NCI-H2171 (cell line): Measurements from ENCODE around the gene AMOTL1.
"Not testable (repeated sequence)": the region's sequence is repeated elsewhere in the genome, so short reads cannot be mapped to it uniquely, and the experiment has no call there.

ENCODE experiments used
- DNase-seq: peaks from one replicate; lab custom pipeline; 2025; lab: John Stamatoyannopoulos, UW

Gene AMOTL1

DNA sequence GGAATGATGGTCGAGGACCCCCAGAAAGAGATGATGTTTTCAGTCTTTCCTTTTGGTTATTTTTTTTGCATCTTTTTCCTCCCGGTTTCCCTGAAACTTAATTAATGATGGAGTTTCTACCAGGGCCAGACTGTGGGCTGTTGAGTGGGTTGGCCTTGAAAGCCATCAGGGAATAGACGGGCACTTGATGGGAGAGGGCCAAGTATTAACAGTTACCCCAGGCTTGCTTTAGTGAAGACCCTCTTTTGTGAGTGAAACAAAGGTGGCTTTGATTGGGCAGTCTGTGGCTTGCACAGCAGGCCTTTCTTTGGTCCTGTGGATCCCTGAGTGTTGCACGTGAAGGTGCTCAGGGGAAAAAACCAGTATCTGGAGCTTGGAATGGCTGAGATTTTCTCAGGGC lies 56.9 kb downstream of the AMOTL1 start:
- DNase-seq, result no peak

- DNase-seq, result no peak
These were observed 57.3 kb downstream of the AMOTL1 start for GRCh38 chr11:94825481-94825880.

GRCh38 chr11:94826415-94826814 lies 58.3 kb downstream of the AMOTL1 start:
- DNase-seq, result no peak

GRCh38 chr11:94828088-94828487 lies 59.9 kb downstream of the AMOTL1 start:
- DNase-seq, result no peak

DNA sequence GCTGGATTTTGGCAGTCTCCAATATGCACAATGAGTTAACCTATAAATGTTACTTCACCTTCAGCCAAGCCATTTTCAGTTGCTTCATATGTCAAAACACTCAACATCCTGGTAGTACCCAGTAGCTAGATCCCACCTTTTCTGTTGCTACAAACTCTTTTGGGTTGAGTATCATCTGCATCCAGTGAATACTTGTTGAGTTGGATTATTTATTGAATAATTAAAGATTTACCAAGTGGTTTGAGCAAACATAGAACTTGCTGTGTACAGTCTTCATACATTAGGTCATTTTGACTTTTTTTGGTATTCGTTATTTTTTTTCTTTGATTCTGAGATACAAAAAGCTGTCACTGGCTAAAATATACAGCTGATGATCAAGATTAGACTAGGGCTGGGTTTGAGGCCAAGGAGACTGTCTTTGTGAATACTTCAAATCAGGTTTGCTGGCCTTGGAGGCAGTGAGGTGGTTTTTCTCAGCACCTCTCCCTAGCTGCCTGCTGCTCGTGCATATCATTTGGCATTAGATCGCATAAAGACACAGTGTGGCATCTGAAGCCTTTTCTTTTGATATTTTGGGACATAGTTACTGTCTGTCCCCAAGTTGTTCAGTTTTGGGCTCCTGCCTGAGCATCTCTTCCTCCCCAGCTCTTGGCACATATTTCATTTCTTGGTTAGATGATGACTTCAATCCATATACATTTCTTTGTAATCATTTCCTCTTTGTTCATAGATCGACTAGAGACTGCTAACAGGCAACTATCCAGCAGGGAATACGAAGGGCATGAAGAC lies 62.8 kb downstream of the AMOTL1 start:
- DNase-seq, result no peak

GRCh38 chr11:94831529-94831928 lies 63.4 kb downstream of the AMOTL1 start:
- no peak for DNase-seq

GRCh38 chr11:94832604-94833235 lies 64.6 kb downstream of the AMOTL1 start:
- no peak for DNase-seq

- no peak for DNase-seq
These were observed 66.9 kb downstream of the AMOTL1 start for GRCh38 chr11:94834911-94835593.

DNA sequence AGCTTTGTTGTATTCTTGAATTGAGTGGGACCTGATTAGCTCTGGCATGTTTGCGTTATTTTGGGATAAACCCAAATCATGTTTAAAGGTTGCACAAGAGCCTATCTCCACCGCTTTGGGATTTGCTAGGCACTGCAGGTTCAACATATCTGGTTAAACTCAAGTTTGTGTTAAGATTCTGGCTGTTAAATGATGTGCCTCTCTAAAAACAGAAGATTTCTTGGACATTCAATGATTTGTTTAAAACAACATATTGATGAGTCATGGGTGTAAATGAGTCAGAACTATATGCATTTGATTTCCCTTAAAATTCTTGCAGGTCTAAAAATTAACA lies 67.4 kb downstream of the AMOTL1 start:
- no peak for DNase-seq

GRCh38 chr11:94837317-94837716 lies 69.2 kb downstream of the AMOTL1 start:
- no peak for DNase-seq

DNA sequence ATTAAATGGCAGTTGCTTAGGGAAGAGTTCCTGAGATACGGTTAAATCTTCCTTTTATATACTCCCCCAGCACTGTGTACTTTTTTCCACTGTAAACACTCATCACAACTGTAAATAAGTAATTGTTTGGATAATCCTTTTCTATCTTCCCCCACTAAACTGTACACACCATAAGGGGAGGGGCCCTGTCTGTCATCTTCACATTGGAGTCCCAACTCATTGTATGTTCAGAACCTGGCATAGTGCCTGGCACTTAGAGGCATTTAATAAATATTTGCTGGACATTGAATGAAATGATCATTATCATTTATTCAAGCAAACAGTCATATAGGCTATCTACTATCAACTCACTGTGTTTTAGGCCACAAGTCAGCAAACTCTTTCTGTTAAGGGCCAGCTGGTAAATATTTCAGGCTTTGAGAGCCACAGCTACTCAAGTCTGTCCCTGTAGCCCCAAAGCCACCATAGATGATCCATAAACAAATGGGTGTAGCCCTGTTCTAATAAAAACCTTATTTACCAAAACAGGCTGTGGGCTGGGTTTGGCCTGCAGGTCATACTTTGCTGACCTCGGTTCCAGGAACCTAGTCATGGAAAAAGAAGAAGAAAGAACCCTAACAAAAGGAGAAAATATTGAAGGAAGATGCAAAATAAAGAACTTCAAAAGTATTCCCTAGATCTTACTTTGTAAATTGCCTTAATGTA lies 70.0 kb downstream of the AMOTL1 start:
- DNase-seq, result no peak

GRCh38 chr11:94840209-94840608 lies 72.1 kb downstream of the AMOTL1 start:
- DNase-seq, result no peak

- DNase-seq, result no peak
These were observed 75.9 kb downstream of the AMOTL1 start for GRCh38 chr11:94844031-94844430.

DNA sequence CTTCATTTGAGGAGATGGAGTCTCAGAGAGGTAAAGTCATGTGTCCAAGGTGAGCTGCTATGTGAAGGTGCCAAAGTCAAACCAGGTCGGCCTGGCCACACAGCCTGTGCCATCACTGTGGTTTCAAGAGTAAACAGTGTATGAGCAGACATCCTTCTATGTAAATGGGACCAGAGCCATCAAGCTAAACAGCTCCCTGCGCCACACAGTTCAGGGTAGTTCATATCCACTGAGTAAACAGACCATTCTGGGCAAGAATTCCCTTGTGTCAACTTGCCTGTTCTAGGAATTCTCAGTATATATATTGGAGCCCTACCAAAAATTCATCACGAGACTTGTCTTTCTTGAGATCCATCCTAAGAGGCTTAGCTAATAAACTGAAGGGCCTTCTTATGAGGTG lies 77.5 kb downstream of the AMOTL1 start:
- DNase-seq, result no peak

GRCh38 chr11:94849839-94850238 lies 81.7 kb downstream of the AMOTL1 start:
- DNase-seq, result peak; percentile 24

- peak; percentile 70 for DNase-seq
These were observed 83.9 kb downstream of the AMOTL1 start for GRCh38 chr11:94851864-94852636.

GRCh38 chr11:94853288-94853687 lies 85.1 kb downstream of the AMOTL1 start:
- not testable (repeated sequence) for DNase-seq

DNA sequence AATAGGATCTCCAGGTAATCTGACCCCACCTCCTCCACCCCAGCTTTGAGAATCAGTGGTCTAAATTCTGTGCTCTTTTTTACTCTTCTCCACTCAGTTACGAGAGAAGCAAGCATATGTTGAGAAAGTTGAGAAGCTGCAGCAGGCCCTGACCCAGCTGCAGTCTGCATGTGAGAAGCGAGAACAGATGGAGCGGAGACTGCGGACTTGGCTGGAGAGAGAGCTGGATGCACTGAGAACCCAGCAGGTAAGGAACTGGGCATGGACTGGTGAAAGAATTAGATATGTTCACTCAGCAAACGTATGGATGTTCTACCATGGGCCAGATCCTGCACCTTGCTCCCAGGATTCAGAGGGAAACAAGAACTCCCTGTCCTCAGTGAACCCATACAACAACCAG lies 85.7 kb downstream of the AMOTL1 start:
- DNase-seq, result peak; percentile 62

- no peak for DNase-seq
These were observed 86.8 kb downstream of the AMOTL1 start for GRCh38 chr11:94854770-94855633.

DNA sequence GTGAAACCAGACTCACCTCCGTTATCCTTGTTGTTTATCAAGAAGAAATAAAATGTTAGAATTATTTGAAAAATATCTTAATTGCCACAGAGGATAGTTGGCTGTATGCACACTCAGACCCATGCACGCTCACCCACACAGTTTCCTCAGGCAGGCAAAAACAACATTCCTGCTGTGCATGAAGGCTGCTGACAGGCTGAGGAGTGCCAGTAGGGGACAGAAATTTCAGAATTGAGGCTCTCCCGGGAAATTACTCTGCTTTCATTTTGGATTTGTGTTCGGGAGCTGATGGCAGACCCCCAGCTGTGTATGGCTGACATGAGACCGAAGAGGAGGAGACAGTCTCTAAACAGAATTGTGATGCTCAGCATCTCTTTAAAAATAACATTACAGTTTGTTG lies 87.5 kb downstream of the AMOTL1 start:
- no peak for DNase-seq

GRCh38 chr11:94856443-94856842 lies 88.3 kb downstream of the AMOTL1 start:
- DNase-seq, result no peak
